H1 (cell line): ENCODE data around the gene TRPC4.

Source experiments
- CTCF ChIP-seq, 3 experiments: IDR thresholded peaks; 1 replicate in 2 of 3; 2 replicates in 1 of 3; pipeline versions ENCODE4 v1.5.1 to v1.6.1; 2011; ENCODE audit warnings: low read length in 3 of 3, mild to moderate bottlenecking in 3 of 3, inconsistent platforms in 2 of 3, low read depth in 1 of 3, moderate library complexity in 1 of 3; ENCODE audit not compliant: insufficient read depth in 1 of 3; ENCODE audit errors: control extremely low read depth in 1 of 3
- EZH2 ChIP-seq: fragments of 200-600 bp; sonication (generic); IDR thresholded peaks from 2 replicates; pipeline ENCODE4 v1.7.1; 2012; ENCODE audit warnings: low read depth, mild to moderate bottlenecking, moderate library complexity, low read length, inconsistent platforms; ENCODE audit not compliant: severe bottlenecking
- GABPA ChIP-seq: IDR thresholded peaks from 2 replicates; pipeline ENCODE4 v1.6.1; 2011; ENCODE audit warnings: mild to moderate bottlenecking, low read length, moderate library complexity, borderline replicate concordance; ENCODE audit not compliant: insufficient read depth
- GTF2F1 ChIP-seq: IDR thresholded peaks from 2 replicates; pipeline ENCODE4 v1.6.1; 2012; ENCODE audit warnings: low read depth, low read length, improper control_type of control experiment, borderline replicate concordance
- HDAC2 ChIP-seq, 2 experiments: fragments of 300-600 bp in 1 of 2; sonication (generic) in 1 of 2; IDR thresholded peaks; 2 replicates each; pipeline ENCODE4 v1.6.1; 2011 to 2012; ENCODE audit warnings: low read depth in 2 of 2, low read length in 2 of 2, mild to moderate bottlenecking in 2 of 2, moderate library complexity in 2 of 2, borderline replicate concordance in 1 of 2, inconsistent platforms in 1 of 2
- MAFK ChIP-seq: IDR thresholded peaks from 2 replicates; pipeline ENCODE4 v1.6.1; 2012; ENCODE audit warnings: low read depth, mild to moderate bottlenecking, improper control_type of control experiment, low read length
- MAX ChIP-seq: IDR thresholded peaks from 2 replicates; pipeline ENCODE4 v1.6.1; 2012; ENCODE audit warnings: inconsistent platforms
- POLR2A ChIP-seq, 2 experiments: IDR thresholded peaks; 1 replicate in 1 of 2; 2 replicates in 1 of 2; pipeline ENCODE4 v1.6.1; 2011; ENCODE audit warnings: low read depth in 2 of 2, low read length in 2 of 2, mild to moderate bottlenecking in 2 of 2; ENCODE audit errors: control extremely low read depth in 1 of 2
- RNF2 ChIP-seq: fragments of 200-900, 300-1000 bp; sonication (generic); IDR thresholded peaks from 2 replicates; pipeline ENCODE4 v1.7.1; 2016; ENCODE audit warnings: borderline replicate concordance, low read depth, mild to moderate bottlenecking, antibody characterized with exemption, low read length; ENCODE audit not compliant: poor library complexity, severe bottlenecking; ENCODE audit errors: missing control alignments
- SIN3A ChIP-seq, 2 experiments: IDR thresholded peaks in 1 of 2; conservative IDR thresholded peaks in 1 of 2; 2 replicates each; pipeline ENCODE4 v1.6.1; 2011 to 2012; ENCODE audit warnings: low read length in 2 of 2, improper control_type of control experiment in 1 of 2, low read depth in 1 of 2, mild to moderate bottlenecking in 1 of 2
- TAF1 ChIP-seq: IDR thresholded peaks from 2 replicates; pipeline ENCODE4 v1.6.1; 2011; ENCODE audit warnings: mild to moderate bottlenecking, low read depth, low read length
- TBP ChIP-seq: IDR thresholded peaks from 2 replicates; pipeline ENCODE4 v1.6.1; 2011; ENCODE audit warnings: low read depth, low read length, improper control_type of control experiment

- TF ChIP-seq EZH2, result no peak
- no peak for TF ChIP-seq MAX
- no peak for TF ChIP-seq CTCF (IDR thresholded peaks at IDR 0.05; ENCODE audit: control extremely low read depth in 1 of 3, insufficient read depth in 1 of 3, low read depth in 1 of 3, low read length in 3 of 3)
- TF ChIP-seq GABPA, result no peak
- TF ChIP-seq HDAC2 (IDR thresholded peaks at IDR 0.05; ENCODE audit: borderline replicate concordance in 1 of 2, low read depth in 2 of 2, low read length in 2 of 2), result no peak
- TF ChIP-seq GTF2F1, result no peak
- TF ChIP-seq POLR2A (IDR thresholded peaks at IDR 0.05; ENCODE audit: control extremely low read depth in 1 of 2, low read depth in 2 of 2, low read length in 2 of 2), result no peak
- no peak for TF ChIP-seq MAFK
- no peak for TF ChIP-seq SIN3A (conservative IDR thresholded peaks at IDR 0.05 in 1 of 2, IDR thresholded peaks at IDR 0.05 in 1 of 2; ENCODE audit: low read depth in 1 of 2, low read length in 2 of 2)
- TF ChIP-seq RNF2, result no peak
- no peak for TF ChIP-seq TAF1
- no peak for TF ChIP-seq TBP
These were observed 201.9 kb downstream of the TRPC4 start for GRCh38 chr13:37667702-37668101.
